ENCODE data around the gene OLFM3.

Gene OLFM3

DNA sequence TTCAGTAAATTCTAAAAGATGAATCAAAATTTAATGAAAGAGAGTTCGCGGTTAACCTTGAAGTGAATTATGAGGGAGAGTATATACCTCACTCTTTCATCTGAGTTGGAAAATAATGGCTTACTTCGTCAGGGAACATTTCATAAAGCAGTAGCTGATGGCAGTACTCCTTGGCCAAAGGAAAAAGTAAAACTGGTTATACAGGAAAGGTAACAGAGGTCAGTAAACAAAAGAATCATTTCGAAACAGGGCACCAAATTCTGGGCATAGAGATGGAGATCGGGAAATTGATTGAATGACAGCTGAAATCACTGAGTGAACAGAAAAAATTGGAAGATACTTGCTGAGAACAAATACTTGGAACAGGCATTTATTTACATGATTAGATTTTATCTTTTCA, 199.0 kb downstream of the OLFM3 start:
- Mint-ChIP-seq H3K4me3 (no peak overlapping the region), H3K27me3 (no peaks in the 10 kb centered on the region), H3K9me3 (no peaks in the 10 kb centered on the region), H3K36me3 (ENCODE audit: insufficient read depth) (no peaks in the 10 kb centered on the region), H3K4me1 (ENCODE audit: low read depth in 2 of 2) (no peaks in the 10 kb centered on the region), H3K27ac (no peak overlapping the region)
- no peak for ATAC-seq (replicated peaks)
- DNase-seq, result no peak

DNA sequence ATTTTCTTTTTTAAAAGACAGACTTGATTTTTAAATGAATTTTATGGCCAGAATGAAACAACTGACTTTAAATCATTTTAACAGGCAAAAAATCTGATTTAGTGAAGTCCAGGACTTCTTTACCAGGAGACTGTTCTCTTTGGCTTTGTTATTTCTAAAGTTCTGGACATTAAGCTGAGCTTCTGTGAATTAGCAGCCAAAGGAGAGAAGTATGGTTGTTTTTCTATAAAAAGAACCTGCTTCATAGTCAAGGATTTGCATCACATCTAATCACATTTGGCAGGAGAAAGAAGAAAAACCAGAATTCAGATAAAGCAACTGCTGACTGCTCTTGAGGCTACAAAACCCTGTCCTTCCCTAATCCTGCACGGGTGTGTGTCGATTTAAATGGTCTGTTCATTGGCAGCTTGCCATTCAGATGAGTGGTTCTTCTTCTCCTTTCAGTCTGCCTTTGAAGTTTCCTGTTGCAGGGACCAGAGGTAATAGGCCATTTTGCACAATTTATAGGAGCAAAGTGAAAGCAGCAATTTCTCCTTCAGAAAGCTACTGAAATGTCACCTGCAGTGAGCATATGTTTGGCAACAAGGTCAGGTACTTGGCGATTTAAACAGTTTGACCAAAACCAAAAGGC, 215.4 kb downstream of the OLFM3 start:
- ATAC-seq (replicated peaks), result no peak
- Mint-ChIP-seq H3K36me3 (ENCODE audit: insufficient read depth) (no peaks in the 10 kb centered on the region), H3K9me3 (no peaks in the 10 kb centered on the region), H3K27ac (no peak overlapping the region), H3K4me3 (no peak overlapping the region), H3K27me3 (no peaks in the 10 kb centered on the region), H3K4me1 (ENCODE audit: low read depth in 2 of 2) (no peaks in the 10 kb centered on the region)
- DNase-seq, result no peak

DNA sequence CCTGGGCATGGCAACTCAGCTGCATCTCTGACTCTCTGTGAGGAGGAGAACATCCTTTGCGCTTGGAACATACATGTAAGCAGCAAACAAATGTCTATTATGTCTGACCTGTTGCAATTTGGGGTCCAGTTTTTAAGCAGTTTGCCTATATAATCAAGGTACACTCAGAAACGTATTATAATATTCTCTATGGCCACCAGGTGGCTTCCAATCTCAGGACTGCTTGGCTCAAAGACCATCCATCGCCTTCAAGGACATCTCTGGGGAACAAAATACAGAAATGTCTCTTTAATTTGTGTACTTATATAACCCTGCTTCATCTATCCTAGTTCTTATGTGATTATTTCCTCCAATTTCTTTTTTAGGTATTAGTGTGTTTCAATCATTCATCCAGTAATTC, 227.2 kb downstream of the OLFM3 start:
- Mint-ChIP-seq H3K27me3 (no peaks in the 10 kb centered on the region), H3K9me3 (peaks cover 0 to 3% of the 10 kb centered on the region in 2 donors), H3K36me3 (ENCODE audit: insufficient read depth) (no peaks in the 10 kb centered on the region), H3K4me1 (ENCODE audit: low read depth in 2 of 2) (no peaks in the 10 kb centered on the region), H3K27ac (no peak overlapping the region), H3K4me3 (no peak overlapping the region)
- no peak for DNase-seq
- no peak for ATAC-seq (replicated peaks)

DNA sequence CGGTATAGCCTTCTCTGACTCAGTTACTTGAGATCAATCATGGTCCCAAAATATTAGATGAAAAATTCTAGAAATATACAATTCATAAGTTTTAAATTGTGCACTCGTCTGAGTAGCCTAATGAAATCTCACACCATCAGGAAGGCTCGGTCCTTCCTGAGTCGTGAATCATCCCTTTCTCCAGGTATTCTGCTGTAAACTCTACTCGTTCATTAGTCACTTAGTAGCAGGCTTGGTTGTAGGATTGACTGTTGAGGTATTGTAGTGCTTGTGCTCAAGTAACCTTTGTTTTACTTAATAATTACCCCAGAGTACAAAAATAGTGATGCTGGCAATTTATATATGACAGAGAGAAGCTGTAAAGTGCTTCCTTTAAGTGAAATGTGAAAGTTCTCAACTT, 238.7 kb downstream of the OLFM3 start:
- Mint-ChIP-seq H3K36me3 (ENCODE audit: insufficient read depth) (no peaks in the 10 kb centered on the region), H3K9me3 (no peaks in the 10 kb centered on the region), H3K4me1 (ENCODE audit: low read depth in 2 of 2) (no peaks in the 10 kb centered on the region), H3K4me3 (no peak overlapping the region), H3K27me3 (no peaks in the 10 kb centered on the region), H3K27ac (no peak overlapping the region)
- ATAC-seq (replicated peaks), result no peak
- no peak for DNase-seq

GRCh38 chr1:101756411-101756810, 240.3 kb downstream of the OLFM3 start:
- Mint-ChIP-seq H3K4me3 (no peak overlapping the region), H3K4me1 (ENCODE audit: low read depth in 2 of 2) (no peaks in the 10 kb centered on the region), H3K36me3 (ENCODE audit: insufficient read depth) (no peaks in the 10 kb centered on the region), H3K27me3 (no peaks in the 10 kb centered on the region), H3K9me3 (no peaks in the 10 kb centered on the region), H3K27ac (no peak overlapping the region)
- ATAC-seq (replicated peaks) (no peak), DNase-seq (no peak)
